HG02571 (cell line): ENCODE data around the gene E2F8.

Source experiments
- ATAC-seq: cut with Tn5 transposase; IDR thresholded peaks from one replicate; pipeline ENCODE4 v1.9.1; 2021; ENCODE audit warnings: mild to moderate bottlenecking, moderate library complexity; ENCODE audit not compliant: unreplicated experiment

The E2F8 gene

DNA sequence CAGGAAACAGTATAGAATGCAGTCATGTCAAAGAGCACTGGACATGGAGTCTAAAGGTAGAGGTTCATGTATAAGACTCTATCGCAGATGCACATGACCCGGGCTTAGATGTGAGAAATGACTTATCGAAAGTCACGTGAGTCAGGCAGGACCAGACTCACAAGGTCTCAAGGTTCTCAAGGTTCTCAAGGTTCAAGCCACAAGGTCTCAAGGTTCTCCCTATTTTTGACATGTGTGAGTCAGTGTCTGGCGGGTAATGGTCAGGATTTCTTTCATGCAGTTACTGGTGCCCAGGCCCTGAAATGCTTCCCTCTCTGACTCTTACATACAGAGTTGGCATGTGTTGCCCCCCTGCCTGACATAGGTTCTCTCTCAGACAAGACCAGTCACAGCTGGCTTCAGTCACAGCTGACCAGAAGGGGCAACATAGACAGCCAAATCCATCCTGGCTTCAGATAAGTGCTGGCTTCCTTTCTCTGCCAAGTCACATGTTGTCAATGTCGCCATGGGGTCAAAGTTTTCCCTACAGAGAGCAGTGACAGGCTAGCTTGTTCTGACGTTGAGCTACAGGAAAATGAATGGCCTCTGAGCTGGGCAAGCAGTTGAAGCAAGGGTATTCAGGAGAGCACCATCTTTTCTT, 49.1 kb downstream of the E2F8 start:
- ATAC-seq: no peak

- ATAC-seq: no peak
Measured at GRCh38 chr11:19187833-19188258, 52.9 kb downstream of the E2F8 start.

DNA sequence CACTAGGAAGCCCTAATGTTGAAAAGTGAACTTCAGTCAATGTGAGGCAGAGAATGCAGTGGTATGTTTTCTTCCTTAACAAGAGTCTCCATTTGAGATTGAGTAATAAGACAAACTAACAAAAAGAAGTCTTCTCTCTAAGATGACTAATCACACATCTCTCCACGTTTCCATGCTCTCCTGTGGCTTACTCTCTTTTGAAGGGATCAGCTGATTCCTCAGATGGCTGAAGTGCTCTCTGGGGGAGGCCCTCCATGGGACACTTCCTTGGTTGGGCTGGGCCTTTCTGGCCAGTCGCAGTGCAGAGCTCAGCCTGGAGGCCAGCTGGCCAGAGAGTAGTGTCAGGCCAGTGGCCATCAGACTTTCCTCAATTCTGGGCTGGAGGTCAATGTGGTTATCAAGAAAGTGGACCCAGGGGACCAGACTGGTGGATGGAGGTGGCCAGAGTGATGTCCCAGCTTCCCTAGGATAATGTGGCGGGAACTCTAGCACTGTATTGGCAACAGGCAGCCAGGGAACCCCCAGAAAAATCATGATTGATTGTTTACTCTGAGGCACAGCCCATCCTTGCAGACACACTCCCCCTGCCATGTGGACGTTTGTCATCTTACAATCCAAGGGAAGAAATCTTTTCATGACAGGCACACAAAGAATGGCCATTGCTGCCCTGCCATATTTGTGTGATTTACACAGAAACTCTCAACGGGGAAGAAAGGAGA, 53.5 kb downstream of the E2F8 start:
- no peak for ATAC-seq

GRCh38 chr11:19185516-19186052, 55.2 kb downstream of the E2F8 start:
- no peak for ATAC-seq

DNA sequence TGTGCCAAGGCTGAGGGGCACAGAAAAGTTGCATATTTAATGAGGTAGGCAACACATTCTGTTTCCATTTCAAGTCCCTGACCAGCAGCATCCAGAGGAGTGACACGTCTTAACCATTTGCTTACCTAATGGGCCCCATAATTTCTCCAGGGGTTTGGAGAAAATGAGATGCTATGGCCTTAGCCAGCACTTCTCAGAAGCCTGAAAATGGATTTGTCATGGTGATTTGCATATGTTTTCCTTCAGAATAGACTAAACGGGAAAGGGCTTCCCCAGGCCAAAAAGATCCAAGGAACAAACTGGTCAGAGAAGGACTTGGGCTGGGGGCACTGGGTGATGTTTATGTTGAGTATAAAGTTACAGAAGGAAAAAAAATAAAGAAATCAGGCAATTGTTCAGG, 55.7 kb downstream of the E2F8 start:
- no peak for ATAC-seq

GRCh38 chr11:19183646-19184045, 57.1 kb downstream of the E2F8 start:
- no peak for ATAC-seq

- ATAC-seq: no peak
Measured at GRCh38 chr11:19181531-19182261, 59.0 kb downstream of the E2F8 start.

- ATAC-seq: no peak
Measured at GRCh38 chr11:19176629-19177186, 64.0 kb downstream of the E2F8 start.
